Esophagus muscularis mucosa (tissue), 4 donors: ENCODE results near the gene UNKL. TPM values are rescaled to one million over a fixed set of nuclear protein-coding genes. Genes with fewer than 3 reads are reported as not detected.

Experiments used
- DNase-seq: peaks from one replicate; pipeline ENCODE4 v3.0.0-alpha.2; 2017; ENCODE audit errors: extremely low spot score
- H3K27ac ChIP-seq, 4 donors: fragments of 200-600 bp; sonication (generic); replicated peaks in 1 of 4; 1 replicate in 3 of 4; 2 replicates in 1 of 4; pipeline ENCODE4 v1.5.1; 2016 to 2019; ENCODE audit warnings: mild to moderate bottlenecking in 1 of 4
- H3K27me3 ChIP-seq, 4 donors: fragments of 200-600 bp; sonication (generic); one replicate each; pipeline versions ENCODE4 v1.5.1 to v1.6.0; 2016 to 2019
- H3K36me3 ChIP-seq, 4 donors: fragments of 200-600 bp; sonication (generic); one replicate each; pipeline ENCODE4 v1.5.1; 2016 to 2019
- H3K4me1 ChIP-seq, 4 donors: fragments of 200-600 bp; sonication (generic); one replicate each; pipeline ENCODE4 v1.5.1; 2016 to 2019
- H3K4me3 ChIP-seq, 4 donors: fragments of 200-600 bp; sonication (generic); 1 replicate in 2 of 4; 2 replicates in 2 of 4; pipeline ENCODE4 v1.5.1; 2016 to 2019; ENCODE audit warnings: mild to moderate bottlenecking in 4 of 4, moderate library complexity in 1 of 4
- H3K9me3 ChIP-seq, 4 donors: fragments of 200-600 bp; sonication (generic); 1 replicate in 3 of 4; 2 replicates in 1 of 4; pipeline ENCODE4 v1.5.1; 2016 to 2019
- EP300 ChIP-seq: sonication (generic); formaldehyde crosslinking; IDR thresholded peaks from one replicate; pipeline ENCODE4 v1.6.1; 2017; ENCODE audit warnings: antibody characterized with exemption
- POLR2A ChIP-seq: fragments of 450-650 bp; IDR thresholded peaks from one replicate; pipeline ENCODE4 v1.6.1; 2017; ENCODE audit warnings: antibody characterized with exemption, moderate library complexity, mild to moderate bottlenecking, low read depth
- POLR2AphosphoS5 ChIP-seq, 2 donors: sonication (generic); formaldehyde crosslinking; IDR thresholded peaks; one replicate each; pipeline ENCODE4 v1.6.1; 2017; ENCODE audit warnings: antibody characterized with exemption in 2 of 2
- WGBS: methylation state at CpG from one replicate; pipeline ENCODE4 v1.1.5; 2018; 5-methylcytosine and 5-hydroxymethylcytosine counted together
- intact Hi-C: fragments of 100-400 bp; cut with DNase I; formaldehyde crosslinking; loops from one replicate; pipeline ENCODE4 v1.15.1; 2023
- total RNA-seq, 4 donors: library from RNA; depleted of rRNA; stranded (reverse); fragments of >200 nt; gene quantifications; one replicate each; pipeline versions ENCODE4 v1.1.0 to v1.2.1, GENCODE V29; 2016
- TF ChIP-seq, protein P1 (sequence below), 3 experiments: fragments of 200-600 bp in 2 of 3; fragments of 450-650 bp in 1 of 3; sonication (generic) in 2 of 3; IDR thresholded peaks; one replicate each; pipeline ENCODE4 v1.5.1; 2017 to 2019; ENCODE audit warnings: antibody characterized with exemption in 3 of 3, mild to moderate bottlenecking in 2 of 3, moderate library complexity in 1 of 3

Gene UNKL
- total RNA-seq, 4 donors from 2014 or later = 9.3 to 23.7 (median 16.5) TPM

DNA sequence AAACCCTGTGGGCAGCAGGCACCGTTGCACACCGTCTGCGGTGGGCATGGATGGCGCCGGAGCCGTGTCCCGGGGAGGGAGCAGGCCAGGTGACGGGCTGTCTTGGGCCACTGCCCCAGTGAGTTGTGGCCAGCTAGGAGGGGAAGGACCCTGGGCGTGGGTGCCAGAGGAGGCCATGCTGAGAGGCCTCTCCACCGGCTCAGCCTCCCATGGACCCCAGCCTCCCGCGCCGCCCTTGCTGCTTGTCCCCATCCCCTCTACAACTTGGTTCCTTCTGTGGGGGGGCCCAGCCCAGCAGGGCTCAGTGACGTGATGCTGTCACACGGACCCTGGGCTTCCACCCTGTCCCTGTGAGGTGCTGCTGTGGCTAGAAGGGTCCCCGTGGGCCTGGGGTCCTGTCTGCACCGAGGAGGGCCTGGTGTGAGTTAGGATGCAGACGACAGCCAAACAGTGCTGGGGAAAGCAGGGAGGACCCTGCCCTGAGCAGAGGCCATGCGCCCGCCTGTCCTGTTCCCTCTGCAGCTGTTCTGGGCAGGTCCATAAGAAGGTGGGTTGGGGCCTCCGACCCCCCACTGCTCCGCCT is 93.8 kb downstream of the UNKL start:
- Histone ChIP-seq H3K27me3 (no peaks in the 10 kb centered on the region), H3K36me3 (peaks cover 74 to 100% (median 98%) of the 10 kb centered on the region in 4 donors), H3K4me1 (peaks cover 0 to 6% (median 0%) of the 10 kb centered on the region in 4 donors), H3K27ac (no peak overlapping the region), H3K9me3 (no peaks in the 10 kb centered on the region), H3K4me3 (no peak overlapping the region)
- intact Hi-C loops = no loop called here
- DNase-seq = no peak
- TF ChIP-seq, protein P1, sequence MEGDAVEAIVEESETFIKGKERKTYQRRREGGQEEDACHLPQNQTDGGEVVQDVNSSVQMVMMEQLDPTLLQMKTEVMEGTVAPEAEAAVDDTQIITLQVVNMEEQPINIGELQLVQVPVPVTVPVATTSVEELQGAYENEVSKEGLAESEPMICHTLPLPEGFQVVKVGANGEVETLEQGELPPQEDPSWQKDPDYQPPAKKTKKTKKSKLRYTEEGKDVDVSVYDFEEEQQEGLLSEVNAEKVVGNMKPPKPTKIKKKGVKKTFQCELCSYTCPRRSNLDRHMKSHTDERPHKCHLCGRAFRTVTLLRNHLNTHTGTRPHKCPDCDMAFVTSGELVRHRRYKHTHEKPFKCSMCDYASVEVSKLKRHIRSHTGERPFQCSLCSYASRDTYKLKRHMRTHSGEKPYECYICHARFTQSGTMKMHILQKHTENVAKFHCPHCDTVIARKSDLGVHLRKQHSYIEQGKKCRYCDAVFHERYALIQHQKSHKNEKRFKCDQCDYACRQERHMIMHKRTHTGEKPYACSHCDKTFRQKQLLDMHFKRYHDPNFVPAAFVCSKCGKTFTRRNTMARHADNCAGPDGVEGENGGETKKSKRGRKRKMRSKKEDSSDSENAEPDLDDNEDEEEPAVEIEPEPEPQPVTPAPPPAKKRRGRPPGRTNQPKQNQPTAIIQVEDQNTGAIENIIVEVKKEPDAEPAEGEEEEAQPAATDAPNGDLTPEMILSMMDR (IDR thresholded peaks at IDR 0.05) = no peak
- WGBS = 83% methylated on average over 6 of the region's 22 CpGs

DNA sequence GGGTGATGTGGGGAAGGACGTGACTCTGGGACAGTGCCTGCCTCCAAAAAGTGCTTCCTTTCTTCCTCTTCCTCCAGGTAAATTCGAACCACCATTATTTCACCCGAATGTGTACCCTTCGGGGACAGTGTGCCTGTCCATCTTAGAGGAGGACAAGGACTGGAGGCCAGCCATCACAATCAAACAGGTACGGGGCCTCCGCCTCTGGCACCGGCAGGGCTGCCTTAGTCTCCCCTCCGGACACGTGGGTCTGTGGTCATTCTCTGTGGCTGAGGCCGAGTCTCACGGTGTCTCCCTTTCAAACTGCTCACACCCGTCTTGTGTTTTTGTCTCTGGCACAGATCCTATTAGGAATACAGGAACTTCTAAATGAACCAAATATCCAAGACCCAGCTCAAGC is 94.4 kb downstream of the UNKL start:
- Histone ChIP-seq H3K27me3 (no peaks in the 10 kb centered on the region), H3K36me3 (peaks cover 77 to 100% (median 98%) of the 10 kb centered on the region in 4 donors), H3K4me1 (peaks cover 0 to 8% (median 0%) of the 10 kb centered on the region in 4 donors), H3K4me3 (no peak overlapping the region), H3K27ac (no peak overlapping the region), H3K9me3 (no peaks in the 10 kb centered on the region)
- 79% methylated on average over 12 of the region's 12 CpGs for WGBS
- DNase-seq = no peak
- intact Hi-C loops = no loop called here
- TF ChIP-seq EP300 (no peak), POLR2AphosphoS5 (IDR thresholded peaks at IDR 0.05) (no peak), POLR2A (no peak)
- TF ChIP-seq, protein P1 (IDR thresholded peaks at IDR 0.05) = no peak

DNA sequence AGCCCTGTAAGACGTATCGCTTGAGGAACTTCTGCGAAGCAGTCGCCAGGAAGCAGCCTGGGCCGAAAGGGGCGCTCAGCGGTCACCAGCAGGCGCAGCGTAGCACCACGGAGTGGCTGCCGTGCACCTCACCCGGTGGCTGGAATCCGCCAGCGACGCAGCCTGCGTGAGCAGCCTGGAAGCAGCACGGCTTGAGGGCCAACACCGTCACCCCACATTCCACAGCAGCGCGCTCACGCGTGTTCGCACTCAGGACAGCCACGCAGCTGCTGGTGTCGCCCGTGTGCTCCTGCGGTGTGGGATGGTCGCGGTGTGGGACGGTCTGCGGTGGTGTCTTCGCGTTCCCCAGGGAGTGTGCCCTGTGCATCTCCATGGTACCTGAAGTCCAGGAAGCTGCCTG is 95.5 kb downstream of the UNKL start:
- Histone ChIP-seq H3K4me1 (peaks cover under 1 to 16% (median 6%) of the 10 kb centered on the region in 4 donors), H3K27ac (no peak overlapping the region), H3K4me3 (no peak overlapping the region), H3K36me3 (peaks cover 83 to 100% (median 98%) of the 10 kb centered on the region in 4 donors), H3K9me3 (no peaks in the 10 kb centered on the region), H3K27me3 (no peaks in the 10 kb centered on the region)
- DNase-seq = no peak
- TF ChIP-seq EP300 (no peak), POLR2AphosphoS5 (IDR thresholded peaks at IDR 0.05) (no peak), POLR2A (no peak)
- TF ChIP-seq, protein P1 (IDR thresholded peaks at IDR 0.05) = no peak
- intact Hi-C loops = no loop called here
- WGBS = 92% methylated on average over 27 of the region's 33 CpGs

DNA sequence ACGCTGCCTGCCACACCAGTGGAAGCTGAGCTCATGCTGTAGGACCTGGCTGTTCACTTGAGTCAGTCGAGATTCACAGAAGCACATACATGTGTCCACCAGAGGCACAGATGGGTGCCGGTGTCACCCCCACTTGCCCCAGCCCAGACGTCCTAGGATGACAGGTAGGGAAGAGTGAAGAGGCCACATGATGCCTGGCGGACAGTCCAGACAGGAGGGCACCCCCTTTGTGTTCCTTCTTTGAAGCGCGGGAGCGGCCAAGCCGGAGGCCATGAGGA is 96.3 kb downstream of the UNKL start:
- Histone ChIP-seq H3K4me1 (peaks cover 8 to 25% (median 15%) of the 10 kb centered on the region in 4 donors), H3K9me3 (no peaks in the 10 kb centered on the region), H3K36me3 (peaks cover 80 to 99% (median 96%) of the 10 kb centered on the region in 4 donors), H3K27ac (no peak overlapping the region), H3K4me3 (no peak overlapping the region), H3K27me3 (no peaks in the 10 kb centered on the region)
- 77% methylated on average over 7 of the region's 9 CpGs for WGBS
- TF ChIP-seq, protein P1 (IDR thresholded peaks at IDR 0.05) = no peak
- TF ChIP-seq POLR2A (no peak), EP300 (no peak), POLR2AphosphoS5 (IDR thresholded peaks at IDR 0.05) (no peak)
- intact Hi-C loops = no loop called here
- DNase-seq = no peak
